HG03432 (cell line): ENCODE data around the gene HACE1.
"Not testable (repeated sequence)": the region's sequence is repeated elsewhere in the genome, so short reads cannot be mapped to it uniquely, and the experiment has no call there.

Experiments used
- ATAC-seq: cut with Tn5 transposase; IDR thresholded peaks from one replicate; pipeline ENCODE4 v1.9.1; 2021; ENCODE audit warnings: mild to moderate bottlenecking, moderate library complexity; ENCODE audit not compliant: unreplicated experiment

HACE1 gene

GRCh38 chr6:104750449-104750848, 109.3 kb downstream of the HACE1 start:
- no peak for ATAC-seq

GRCh38 chr6:104739124-104739523, 120.6 kb downstream of the HACE1 start:
- ATAC-seq, result not testable (repeated sequence)

- not testable (repeated sequence) for ATAC-seq
Observed at GRCh38 chr6:104737567-104737966, 122.2 kb downstream of the HACE1 start.

- ATAC-seq, result no peak
Observed at GRCh38 chr6:104736545-104736944, 123.2 kb downstream of the HACE1 start.

GRCh38 chr6:104730450-104730849, 129.3 kb downstream of the HACE1 start:
- ATAC-seq, result no peak

- no peak for ATAC-seq
Observed at GRCh38 chr6:104729433-104729832, 130.3 kb downstream of the HACE1 start.

- ATAC-seq, result no peak
Observed at GRCh38 chr6:104728448-104728847, 131.3 kb downstream of the HACE1 start.

- ATAC-seq, result no peak
Observed at GRCh38 chr6:104718672-104719071, 141.0 kb downstream of the HACE1 start.

GRCh38 chr6:104716858-104717257, 142.9 kb downstream of the HACE1 start:
- ATAC-seq, result no peak

GRCh38 chr6:104714796-104715195, 144.9 kb downstream of the HACE1 start:
- ATAC-seq, result no peak

- no peak for ATAC-seq
Observed at GRCh38 chr6:104713982-104714381, 145.7 kb downstream of the HACE1 start.

- ATAC-seq, result no peak
Observed at GRCh38 chr6:104711371-104711770, 148.3 kb downstream of the HACE1 start.

- no peak for ATAC-seq
Observed at GRCh38 chr6:104710543-104711335, 149.0 kb downstream of the HACE1 start.

- no peak for ATAC-seq
Observed at GRCh38 chr6:104705916-104706442, 153.7 kb downstream of the HACE1 start.

GRCh38 chr6:104705095-104705707, 154.5 kb downstream of the HACE1 start:
- peak; percentile 74 for ATAC-seq

- ATAC-seq, result no peak
Observed at GRCh38 chr6:104704191-104704590, 155.5 kb downstream of the HACE1 start.

GRCh38 chr6:104702126-104702841, 157.4 kb downstream of the HACE1 start:
- no peak for ATAC-seq

GRCh38 chr6:104700371-104701185, 159.1 kb downstream of the HACE1 start:
- no peak for ATAC-seq

- ATAC-seq, result no peak
Observed at GRCh38 chr6:104699593-104700329, 160.0 kb downstream of the HACE1 start.

GRCh38 chr6:104698979-104699378, 160.7 kb downstream of the HACE1 start:
- no peak for ATAC-seq
